Suprapubic skin (tissue), 4 donors: ENCODE results near the gene ADGRB3. TPM values are rescaled to one million over a fixed set of nuclear protein-coding genes. Genes with fewer than 3 reads are reported as not detected.

ENCODE experiments used
- DNase-seq, 2 donors: peaks; one replicate each; pipeline ENCODE4 v3.0.0-alpha.2; 2019; ENCODE audit warnings: low spot score in 2 of 2
- H3K27ac ChIP-seq: fragments of 200-600 bp; sonication (generic); one replicate; pipeline ENCODE4 v1.5.1; 2019
- H3K27me3 ChIP-seq: fragments of 200-600 bp; sonication (generic); one replicate; pipeline ENCODE4 v1.5.1; 2019
- H3K36me3 ChIP-seq: fragments of 200-600 bp; sonication (generic); one replicate; pipeline ENCODE4 v1.5.1; 2019
- H3K4me1 ChIP-seq: fragments of 200-600 bp; sonication (generic); one replicate; pipeline ENCODE4 v1.5.1; 2019
- H3K4me3 ChIP-seq: fragments of 200-600 bp; sonication (generic); one replicate; pipeline ENCODE4 v1.5.1; 2019; ENCODE audit warnings: mild to moderate bottlenecking
- H3K9me3 ChIP-seq: fragments of 200-600 bp; sonication (generic); one replicate; pipeline ENCODE4 v1.5.1; 2019
- EP300 ChIP-seq: sonication (generic); formaldehyde crosslinking; IDR thresholded peaks from one replicate; pipeline ENCODE4 v1.6.1; 2017; ENCODE audit warnings: antibody characterized with exemption
- POLR2A ChIP-seq, 2 donors: fragments of 450-650 bp; IDR thresholded peaks; one replicate each; pipeline ENCODE4 v1.6.1; 2017; ENCODE audit warnings: antibody characterized with exemption in 2 of 2, mild to moderate bottlenecking in 2 of 2, moderate library complexity in 2 of 2
- POLR2AphosphoS5 ChIP-seq, 3 donors: sonication (generic); formaldehyde crosslinking; IDR thresholded peaks; one replicate each; pipeline ENCODE4 v1.6.1; 2017; ENCODE audit warnings: antibody characterized with exemption in 3 of 3
- WGBS: methylation state at CpG from one replicate; pipeline ENCODE4 v1.1.5; 2018; 5-methylcytosine and 5-hydroxymethylcytosine counted together
- total RNA-seq, 4 donors: library from RNA; depleted of rRNA; stranded (reverse); fragments of >200 nt; gene quantifications; one replicate each; pipeline ENCODE4 v1.1.0, GENCODE V29; 2016
- TF ChIP-seq, protein P1 (sequence below), 2 donors: fragments of 200-600 bp in 1 of 2; fragments of 450-650 bp in 1 of 2; sonication (generic) in 1 of 2; IDR thresholded peaks; one replicate each; pipeline ENCODE4 v1.5.1; 2016 to 2019; ENCODE audit warnings: antibody characterized with exemption in 2 of 2, mild to moderate bottlenecking in 1 of 2, moderate library complexity in 1 of 2

Gene ADGRB3
- total RNA-seq, 4 donors from 2014 or later = 0.42 to 2.2 (median 1.3) TPM

DNA sequence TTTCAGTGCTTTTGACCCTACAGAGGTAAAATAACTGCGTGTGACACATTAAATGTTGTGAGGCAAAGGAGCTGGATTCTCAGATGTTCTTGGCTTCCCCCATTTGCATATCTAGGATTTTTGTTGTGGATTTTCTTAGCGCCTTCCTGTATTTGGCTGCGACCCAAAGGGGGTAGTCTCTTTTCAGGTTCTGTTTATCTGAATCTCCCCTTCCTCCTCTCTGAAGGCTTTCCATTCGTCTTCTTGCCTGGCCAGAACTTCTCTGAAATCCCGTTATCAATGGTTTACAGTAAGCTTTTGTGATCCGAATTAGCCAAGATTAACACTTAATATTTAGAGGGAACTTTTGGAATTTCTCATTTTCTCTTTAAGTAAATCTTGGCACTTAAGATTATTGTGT lies 60.8 kb downstream of the ADGRB3 start:
- H3K9me3 ChIP-seq = no peaks in the 10 kb centered on the region
- WGBS = 88% methylated on average over 6 of the region's 6 CpGs
- H3K27me3 ChIP-seq = no peaks in the 10 kb centered on the region
- H3K36me3 ChIP-seq = no peaks in the 10 kb centered on the region
- H3K4me1 ChIP-seq = no peaks in the 10 kb centered on the region
- DNase-seq = no peak
- no peak overlapping the region for H3K27ac ChIP-seq
- H3K4me3 ChIP-seq = no peak overlapping the region
- TF ChIP-seq POLR2AphosphoS5 (IDR thresholded peaks at IDR 0.05) (no peak), EP300 (no peak), POLR2A (IDR thresholded peaks at IDR 0.05) (no peak)
- TF ChIP-seq, protein P1, sequence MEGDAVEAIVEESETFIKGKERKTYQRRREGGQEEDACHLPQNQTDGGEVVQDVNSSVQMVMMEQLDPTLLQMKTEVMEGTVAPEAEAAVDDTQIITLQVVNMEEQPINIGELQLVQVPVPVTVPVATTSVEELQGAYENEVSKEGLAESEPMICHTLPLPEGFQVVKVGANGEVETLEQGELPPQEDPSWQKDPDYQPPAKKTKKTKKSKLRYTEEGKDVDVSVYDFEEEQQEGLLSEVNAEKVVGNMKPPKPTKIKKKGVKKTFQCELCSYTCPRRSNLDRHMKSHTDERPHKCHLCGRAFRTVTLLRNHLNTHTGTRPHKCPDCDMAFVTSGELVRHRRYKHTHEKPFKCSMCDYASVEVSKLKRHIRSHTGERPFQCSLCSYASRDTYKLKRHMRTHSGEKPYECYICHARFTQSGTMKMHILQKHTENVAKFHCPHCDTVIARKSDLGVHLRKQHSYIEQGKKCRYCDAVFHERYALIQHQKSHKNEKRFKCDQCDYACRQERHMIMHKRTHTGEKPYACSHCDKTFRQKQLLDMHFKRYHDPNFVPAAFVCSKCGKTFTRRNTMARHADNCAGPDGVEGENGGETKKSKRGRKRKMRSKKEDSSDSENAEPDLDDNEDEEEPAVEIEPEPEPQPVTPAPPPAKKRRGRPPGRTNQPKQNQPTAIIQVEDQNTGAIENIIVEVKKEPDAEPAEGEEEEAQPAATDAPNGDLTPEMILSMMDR (IDR thresholded peaks at IDR 0.05) = no peak

DNA sequence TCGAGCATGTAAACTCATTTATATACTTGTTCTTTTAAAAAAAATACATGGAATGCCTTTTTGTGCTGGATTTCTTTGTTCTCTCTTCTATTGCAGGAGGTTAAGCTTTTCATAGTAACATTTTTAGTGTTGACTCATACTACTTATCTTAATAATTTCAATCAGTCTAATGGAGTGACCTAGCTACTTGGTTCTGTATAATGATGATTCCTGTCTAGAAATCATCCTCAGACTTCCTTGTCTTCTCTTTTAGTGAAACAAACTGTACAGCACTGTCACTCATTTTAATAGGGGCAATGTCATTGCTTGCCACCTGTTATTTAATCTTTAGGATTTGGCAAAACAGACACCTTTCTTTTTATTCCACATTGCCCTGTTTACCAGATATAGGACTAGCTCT lies 62.3 kb downstream of the ADGRB3 start:
- 83% methylated on average over 1 of the region's 1 CpG for WGBS
- DNase-seq = no peak
- no peaks in the 10 kb centered on the region for H3K9me3 ChIP-seq
- H3K27me3 ChIP-seq = no peaks in the 10 kb centered on the region
- no peak overlapping the region for H3K27ac ChIP-seq
- H3K4me3 ChIP-seq = no peak overlapping the region
- no peaks in the 10 kb centered on the region for H3K4me1 ChIP-seq
- H3K36me3 ChIP-seq = no peaks in the 10 kb centered on the region
- no peak for TF ChIP-seq EP300

DNA sequence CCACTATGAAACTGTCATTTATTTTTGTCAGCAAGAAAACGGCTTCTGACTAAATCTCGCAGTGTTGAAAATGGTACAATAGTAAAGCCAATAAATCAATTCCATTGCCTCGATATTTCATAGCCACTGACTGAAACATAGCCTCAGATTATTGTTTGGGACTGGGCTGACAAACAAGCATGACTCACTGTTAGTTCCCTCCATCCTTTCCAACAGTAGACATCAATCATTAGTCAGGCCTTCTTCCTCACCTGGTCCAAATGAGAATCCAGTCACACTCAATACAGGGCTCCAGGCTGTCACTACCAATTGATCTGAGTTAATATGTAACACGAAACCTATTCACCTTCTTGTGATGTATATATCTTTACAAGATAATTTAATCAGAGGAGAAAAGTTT lies 66.1 kb downstream of the ADGRB3 start:
- no peak overlapping the region for H3K27ac ChIP-seq
- no peaks in the 10 kb centered on the region for H3K4me1 ChIP-seq
- no peaks in the 10 kb centered on the region for H3K27me3 ChIP-seq
- 89% methylated on average over 4 of the region's 4 CpGs for WGBS
- no peak for DNase-seq
- no peak for TF ChIP-seq EP300
- no peak for TF ChIP-seq POLR2A (IDR thresholded peaks at IDR 0.05)
- no peak for TF ChIP-seq POLR2AphosphoS5 (IDR thresholded peaks at IDR 0.05)
- TF ChIP-seq, protein P1 (IDR thresholded peaks at IDR 0.05) = no peak
- H3K4me3 ChIP-seq = no peak overlapping the region
- H3K36me3 ChIP-seq = no peaks in the 10 kb centered on the region
- H3K9me3 ChIP-seq = no peaks in the 10 kb centered on the region

DNA sequence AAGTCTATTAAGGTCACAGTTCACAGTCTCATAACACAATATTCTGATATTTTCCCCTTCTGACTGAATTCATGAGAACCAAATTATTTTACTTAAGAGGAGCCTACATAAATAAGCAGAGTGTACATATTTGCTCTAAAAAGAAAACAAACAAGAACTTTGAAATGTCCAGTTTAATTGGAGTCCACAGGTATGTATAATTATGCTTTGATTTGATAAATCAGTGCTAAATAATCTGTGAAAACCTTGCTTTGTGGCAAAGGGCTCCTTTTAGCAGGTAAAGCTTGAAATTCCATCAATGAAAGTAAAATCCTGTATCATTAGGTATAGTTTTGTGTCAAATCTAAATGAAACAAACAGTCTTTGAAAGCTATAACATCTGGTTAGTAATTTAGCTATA lies 69.4 kb downstream of the ADGRB3 start:
- Histone ChIP-seq H3K27me3 (no peaks in the 10 kb centered on the region), H3K27ac (no peak overlapping the region), H3K9me3 (no peaks in the 10 kb centered on the region), H3K36me3 (no peaks in the 10 kb centered on the region), H3K4me3 (no peak overlapping the region), H3K4me1 (no peaks in the 10 kb centered on the region)
- TF ChIP-seq POLR2AphosphoS5 (IDR thresholded peaks at IDR 0.05) (no peak), EP300 (no peak), POLR2A (IDR thresholded peaks at IDR 0.05) (no peak)
- TF ChIP-seq, protein P1 (IDR thresholded peaks at IDR 0.05) = no peak
- no peak for DNase-seq

DNA sequence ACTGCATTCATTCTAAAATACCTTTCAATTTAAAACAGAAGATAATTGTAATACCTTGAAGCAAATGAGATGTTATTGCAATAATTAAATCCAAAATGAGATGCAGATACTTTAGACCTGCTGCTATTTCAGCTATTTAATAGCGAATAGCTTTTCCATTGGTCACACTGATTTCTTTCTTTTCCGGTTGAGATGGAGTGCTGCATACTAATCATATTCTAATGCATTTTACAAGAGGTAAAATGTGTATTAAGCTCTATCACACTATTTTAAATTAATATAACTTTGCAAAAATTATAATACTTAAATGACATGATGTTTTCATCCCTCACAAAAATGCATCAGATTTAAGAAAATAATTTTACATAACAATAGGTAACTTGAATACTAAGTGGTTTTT lies 74.0 kb downstream of the ADGRB3 start:
- DNase-seq = no peak
- TF ChIP-seq, protein P1 (IDR thresholded peaks at IDR 0.05) = no peak
- TF ChIP-seq POLR2A (IDR thresholded peaks at IDR 0.05) (no peak), EP300 (no peak), POLR2AphosphoS5 (IDR thresholded peaks at IDR 0.05) (no peak)
- Histone ChIP-seq H3K27ac (no peak overlapping the region), H3K4me3 (no peak overlapping the region), H3K9me3 (no peaks in the 10 kb centered on the region), H3K27me3 (no peaks in the 10 kb centered on the region), H3K4me1 (no peaks in the 10 kb centered on the region), H3K36me3 (no peaks in the 10 kb centered on the region)
- 82% methylated on average over 2 of the region's 2 CpGs for WGBS

DNA sequence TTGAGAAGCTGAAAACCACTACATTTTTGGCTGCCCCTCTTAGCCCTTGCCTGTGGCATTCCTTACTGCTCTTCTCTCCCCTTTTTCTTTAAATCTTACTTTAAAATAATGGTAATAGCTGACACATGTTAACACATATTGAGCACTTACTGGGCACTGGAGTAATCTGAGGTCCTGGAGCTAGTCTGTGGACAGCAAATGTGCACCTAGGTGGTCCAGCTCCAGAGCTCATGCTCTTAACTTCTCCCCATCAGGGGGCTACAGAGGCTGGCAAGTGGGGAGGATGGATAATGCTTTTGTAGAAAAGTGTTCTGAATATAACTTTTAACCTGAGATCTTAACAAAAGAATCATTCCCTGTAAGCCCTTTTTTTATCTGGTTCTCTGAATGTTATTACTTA lies 74.8 kb downstream of the ADGRB3 start:
- no peak for DNase-seq
- Histone ChIP-seq H3K27me3 (no peaks in the 10 kb centered on the region), H3K4me3 (no peak overlapping the region), H3K27ac (no peak overlapping the region), H3K36me3 (no peaks in the 10 kb centered on the region), H3K4me1 (no peaks in the 10 kb centered on the region), H3K9me3 (no peaks in the 10 kb centered on the region)
- TF ChIP-seq POLR2AphosphoS5 (IDR thresholded peaks at IDR 0.05) (no peak), EP300 (no peak), POLR2A (IDR thresholded peaks at IDR 0.05) (no peak)
- TF ChIP-seq, protein P1 (IDR thresholded peaks at IDR 0.05) = no peak
